Heart left ventricle (tissue), 16 donors: Measurements from ENCODE around the gene REPIN1. TPM values are rescaled to one million over a fixed set of nuclear protein-coding genes. Genes with fewer than 3 reads are reported as not detected.
A peak's percentile ranks its signal among the peaks of the same experiment; 100 is the strongest.

Experiments
- ATAC-seq, 4 donors: fragments of 200-7000 bp; cut with Tn5 transposase; one replicate each; pipeline ENCODE4 v1.9.1; 2020 to 2022; ENCODE audit warnings: moderate library complexity in 4 of 4, mild to moderate bottlenecking in 3 of 4, moderate number of reproducible peaks in 1 of 4
- DNase-seq, 5 donors: peaks; one replicate each; pipeline ENCODE4 v3.0.0-alpha.2; 2020
- H3K27ac ChIP-seq, 12 donors: fragments of 200-600 bp; sonication (generic) in 4 of 12; one replicate each; pipeline versions ENCODE4 v1.5.0 to v1.8.0; 2016 to 2022; ENCODE audit warnings: mild to moderate bottlenecking in 2 of 12
- H3K27me3 ChIP-seq, 9 donors: fragments of 200-600 bp; sonication (generic) in 2 of 9; one replicate each; pipeline versions ENCODE4 v1.5.1 to v1.8.0; 2016 to 2022; ENCODE audit warnings: mild to moderate bottlenecking in 3 of 9
- H3K36me3 ChIP-seq, 9 donors: fragments of 200-600 bp; sonication (generic) in 2 of 9; one replicate each; pipeline versions ENCODE4 v1.5.0 to v1.8.0; 2018 to 2022; ENCODE audit warnings: mild to moderate bottlenecking in 2 of 9
- H3K4me1 ChIP-seq, 12 donors: fragments of 200-600 bp; sonication (generic) in 4 of 12; one replicate each; pipeline versions ENCODE4 v1.5.0 to v1.8.0; 2016 to 2022; ENCODE audit warnings: mild to moderate bottlenecking in 3 of 12
- H3K4me3 ChIP-seq, 12 donors: fragments of 200-600 bp; sonication (generic) in 4 of 12; one replicate each; pipeline versions ENCODE4 v1.5.0 to v1.8.0; 2017 to 2022; ENCODE audit warnings: mild to moderate bottlenecking in 9 of 12, moderate library complexity in 4 of 12
- H3K9me3 ChIP-seq, 12 donors: fragments of 200-600 bp; sonication (generic) in 4 of 12; one replicate each; pipeline versions ENCODE4 v1.5.0 to v1.8.0; 2016 to 2022; ENCODE audit warnings: mild to moderate bottlenecking in 1 of 12
- POLR2A ChIP-seq, 2 donors: fragments of 450-650 bp; IDR thresholded peaks; one replicate each; pipeline ENCODE4 v1.6.1; 2017; ENCODE audit warnings: antibody characterized with exemption in 2 of 2, mild to moderate bottlenecking in 2 of 2, moderate library complexity in 2 of 2
- WGBS, 4 donors: extraction: QIAGEN DNeasy Blood & Tissue Kit in 2 of 4; methylation state at CpG; one replicate each; pipeline versions ENCODE4 v1.1.5 to v1.1.7; 2013 to 2018; 5-methylcytosine and 5-hydroxymethylcytosine counted together
- intact Hi-C, 10 donors: fragments of 100-400 bp; cut with DNase I; formaldehyde crosslinking; loops; one replicate each; pipeline versions ENCODE4 v1.11.1 to v1.14.2; 2022
- polyA plus RNA-seq, 2 donors: library from polyadenylated mRNA; stranded (reverse); fragments of 200-250 nt; gene quantifications; one replicate each; pipeline ENCODE4 v1.2.3, GENCODE V29; 2013
- total RNA-seq, 9 donors: library from RNA; depleted of rRNA in 2 of 9; stranded (reverse); fragments of >200 nt in 2 of 9; fragmentation: NEBNext Ultra II Directional in 3 of 9; extraction: Animal tissue kit (Norgen Biotek cat#: 25700) in 3 of 9; gene quantifications; one replicate each; pipeline versions ENCODE4 v1.1.0 to v1.2.4, GENCODE V29; 2016 to 2023
- TF ChIP-seq, protein P1 (sequence below), 12 donors: fragments of 200-600 bp; sonication (generic) in 4 of 12; IDR thresholded peaks; one replicate each; pipeline versions ENCODE4 v1.5.0 to v1.8.0; 2018 to 2022; ENCODE audit warnings: antibody characterized with exemption in 12 of 12, mild to moderate bottlenecking in 5 of 12
- donor health status: ischemic (EF 13 %, LVEDD 7.1; RV severe dilation, severe dysfunction).
- donor health status: healthy with polysubstance abuse.
- donor health status: DM: no; HTN: yes; CAD: no.
- donor health status: DM: no; HTN: no; CAD: no.
- donor health status: ischemic (EF 25% LVEDD 6.9; RV normal size, moderate dysfunction).
- donor health status: ischemic (EF 25% LVEDD 5.7; RV mildly dilated, moderate dysfunction).
- donor health status: healthy.
- donor health status: DM: yes; HTN: yes; CAD: no.
- donor health status: ischemic (EF 35%, LVEDD 5.7; RV mildly dilated, moderate dysfunction).
- donor health status: nonischemic (EF 11% LVEDD 7.7; RV severe dilation, severe dysfunction).
- donor health status: DM: yes; HTN: yes; CAD: no.
- donor health status: PGD.
- donor health status: ischemic (EF 29% LVEDD 5.4; RV normal size, mild dysfunction).
- donor health status: nonischemic (EF 23%, LVEDD 6.1; RV moderate dilation, normal function).

Gene REPIN1
- total and polyA plus RNA-seq, 11 donors: 49.8 to 141 (median 98.4) TPM

DNA sequence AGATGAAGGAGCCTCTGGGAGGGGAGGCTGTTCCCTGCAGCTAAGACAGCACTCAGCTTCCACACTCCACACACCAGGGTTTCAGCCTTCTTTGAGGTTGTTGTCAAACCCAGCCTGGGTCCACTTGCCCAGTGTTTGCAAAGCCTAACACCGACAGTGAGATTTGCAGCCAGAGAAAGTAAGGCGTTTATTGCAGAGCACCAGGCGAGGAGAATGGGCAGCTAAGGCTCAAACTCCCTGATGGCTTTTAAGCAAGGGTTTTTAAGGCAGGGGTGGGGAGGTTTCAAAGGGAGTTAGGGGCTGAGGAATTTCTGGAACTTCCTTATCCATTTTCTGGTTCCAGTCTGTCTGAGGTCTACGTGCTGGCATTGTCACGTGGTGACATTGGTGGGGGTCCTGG lies 5.8 kb downstream of the REPIN1 start:
- Histone ChIP-seq H3K27ac (peak overlapping the region in 1 of 12 donors; percentile 64), H3K36me3 (peaks cover 0 to 47% (median 41%) of the 10 kb centered on the region in 9 donors), H3K27me3 (no peaks in the 10 kb centered on the region), H3K9me3 (no peaks in the 10 kb centered on the region), H3K4me3 (no peak overlapping the region), H3K4me1 (peaks cover 2 to 52% (median 34%) of the 10 kb centered on the region in 12 donors)
- no peak for DNase-seq
- no peak for ATAC-seq
- TF ChIP-seq POLR2A (IDR thresholded peaks at IDR 0.05): no peak
- TF ChIP-seq, protein P1, sequence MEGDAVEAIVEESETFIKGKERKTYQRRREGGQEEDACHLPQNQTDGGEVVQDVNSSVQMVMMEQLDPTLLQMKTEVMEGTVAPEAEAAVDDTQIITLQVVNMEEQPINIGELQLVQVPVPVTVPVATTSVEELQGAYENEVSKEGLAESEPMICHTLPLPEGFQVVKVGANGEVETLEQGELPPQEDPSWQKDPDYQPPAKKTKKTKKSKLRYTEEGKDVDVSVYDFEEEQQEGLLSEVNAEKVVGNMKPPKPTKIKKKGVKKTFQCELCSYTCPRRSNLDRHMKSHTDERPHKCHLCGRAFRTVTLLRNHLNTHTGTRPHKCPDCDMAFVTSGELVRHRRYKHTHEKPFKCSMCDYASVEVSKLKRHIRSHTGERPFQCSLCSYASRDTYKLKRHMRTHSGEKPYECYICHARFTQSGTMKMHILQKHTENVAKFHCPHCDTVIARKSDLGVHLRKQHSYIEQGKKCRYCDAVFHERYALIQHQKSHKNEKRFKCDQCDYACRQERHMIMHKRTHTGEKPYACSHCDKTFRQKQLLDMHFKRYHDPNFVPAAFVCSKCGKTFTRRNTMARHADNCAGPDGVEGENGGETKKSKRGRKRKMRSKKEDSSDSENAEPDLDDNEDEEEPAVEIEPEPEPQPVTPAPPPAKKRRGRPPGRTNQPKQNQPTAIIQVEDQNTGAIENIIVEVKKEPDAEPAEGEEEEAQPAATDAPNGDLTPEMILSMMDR (IDR thresholded peaks at IDR 0.05): no peak
- 82 to 87% (median 84%) methylated on average over 5 of the region's 5 CpGs for WGBS, 4 donors
- intact Hi-C loops: loop anchor here in 1 of 10 donors (5.0 kb wide), 1 partner anchor 33 kb away; a partner anchor contains a TSS

DNA sequence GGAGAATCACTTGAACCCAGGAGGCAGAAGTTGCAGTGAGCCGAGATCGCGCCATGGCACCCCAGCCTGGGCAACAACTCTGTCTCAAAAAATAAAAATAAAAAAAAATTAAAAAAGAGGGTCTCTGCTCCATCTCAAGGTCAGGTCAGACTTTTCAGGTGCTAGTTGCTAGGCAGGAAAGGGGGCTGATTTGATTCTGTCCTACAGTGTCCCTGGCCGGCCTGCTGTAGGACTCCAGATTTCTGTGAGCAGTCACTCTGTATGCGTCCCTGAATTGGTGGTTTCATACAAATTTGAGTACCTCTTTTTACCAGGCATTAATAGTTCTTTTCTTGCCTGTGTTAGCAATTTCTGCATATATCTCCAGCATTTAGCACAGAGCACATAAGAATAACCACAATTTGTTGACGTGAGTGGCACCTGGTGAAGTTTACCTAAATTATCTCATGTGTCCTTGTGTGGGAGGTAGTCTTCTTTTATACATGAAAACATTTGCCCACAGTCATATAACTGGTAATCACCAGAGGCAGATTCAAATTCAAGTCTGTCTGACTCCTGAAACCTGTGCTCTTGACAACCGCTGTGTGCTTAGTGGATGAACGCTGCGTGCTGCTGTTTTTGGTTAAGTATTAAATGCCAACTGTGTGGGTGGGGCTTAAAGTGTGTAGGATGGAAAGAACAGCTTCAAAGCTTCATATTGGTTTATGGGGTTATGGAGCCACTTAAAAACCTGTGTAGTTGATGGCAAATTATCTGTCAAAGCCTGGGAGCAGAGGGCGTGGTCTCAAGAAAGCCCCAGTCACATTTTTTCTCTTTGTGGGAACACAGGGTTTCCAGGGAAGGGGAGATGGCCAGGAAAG lies 7.3 kb downstream of the REPIN1 start:
- intact Hi-C loops: no loop called here
- ATAC-seq (no peak), DNase-seq (no peak)
- no peak overlapping the region for H3K4me3 ChIP-seq
- H3K4me1 ChIP-seq: peaks cover 0 to 49% (median 31%) of the 10 kb centered on the region in 12 donors
- no peak for TF ChIP-seq POLR2A (IDR thresholded peaks at IDR 0.05)
- TF ChIP-seq, protein P1 (IDR thresholded peaks at IDR 0.05): no peak
- 85 to 89% (median 86%) methylated on average over 10 of the region's 10 CpGs for WGBS, 4 donors
- H3K27me3 ChIP-seq: no peaks in the 10 kb centered on the region
- peaks cover 0 to 41% (median 34%) of the 10 kb centered on the region in 9 donors for H3K36me3 ChIP-seq
- H3K9me3 ChIP-seq: no peaks in the 10 kb centered on the region
- H3K27ac ChIP-seq: peak overlapping the region in 1 of 12 donors; percentile 57

DNA sequence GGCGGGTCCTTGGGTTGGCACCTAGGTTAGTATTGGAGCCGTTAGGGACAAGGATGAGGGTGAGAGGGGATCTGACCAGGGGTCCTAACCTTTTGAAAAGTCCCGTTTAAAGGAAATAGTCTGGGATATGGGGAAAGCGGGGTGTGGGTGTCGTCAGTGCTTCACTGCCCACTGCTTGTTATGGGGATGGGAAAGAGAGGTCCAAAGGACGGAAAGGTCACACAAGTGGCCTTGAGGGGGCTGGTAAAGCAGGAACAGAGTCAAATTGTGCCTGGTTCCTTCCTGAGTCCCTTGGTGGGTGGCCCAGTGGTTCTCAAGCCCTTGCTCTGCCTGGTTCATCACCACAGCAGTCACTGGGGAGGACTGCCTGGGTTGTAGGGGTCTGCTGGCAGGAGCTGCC lies 7.9 kb downstream of the REPIN1 start:
- ATAC-seq: no peak
- intact Hi-C loops: no loop called here
- Histone ChIP-seq H3K27me3 (no peaks in the 10 kb centered on the region), H3K4me3 (no peak overlapping the region), H3K27ac (peak overlapping the region in 2 of 12 donors; percentile 24 to 57), H3K4me1 (peaks cover 0 to 46% (median 29%) of the 10 kb centered on the region in 12 donors), H3K9me3 (no peaks in the 10 kb centered on the region), H3K36me3 (peaks cover 0 to 35% (median 28%) of the 10 kb centered on the region in 9 donors)
- TF ChIP-seq POLR2A (IDR thresholded peaks at IDR 0.05): no peak
- TF ChIP-seq, protein P1 (IDR thresholded peaks at IDR 0.05): no peak
- 78 to 83% (median 80%) methylated on average over 6 of the region's 6 CpGs for WGBS, 4 donors
- no peak for DNase-seq

DNA sequence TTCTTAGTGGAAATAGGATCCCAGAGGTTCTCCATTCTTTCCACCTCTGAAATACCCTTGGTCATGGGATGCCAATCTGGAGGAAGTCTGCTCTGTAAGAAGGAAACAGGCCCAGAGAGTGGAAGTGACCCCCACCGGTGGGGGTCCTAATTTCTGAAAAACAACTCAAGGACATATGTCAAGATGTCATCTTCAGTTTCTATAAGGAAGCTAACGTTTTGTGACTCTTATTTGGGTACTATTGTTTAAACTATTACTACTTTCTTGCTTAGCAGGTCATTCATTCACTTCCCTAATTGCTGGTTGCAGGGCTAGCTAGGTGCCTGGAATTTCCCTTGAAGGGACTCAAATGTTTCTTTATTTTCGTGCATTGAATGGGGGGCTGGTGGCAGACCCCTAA lies 8.6 kb downstream of the REPIN1 start:
- no peak for DNase-seq
- no peaks in the 10 kb centered on the region for H3K9me3 ChIP-seq
- intact Hi-C loops: no loop called here
- H3K4me1 ChIP-seq: peaks cover 0 to 49% (median 29%) of the 10 kb centered on the region in 12 donors
- H3K27me3 ChIP-seq: no peaks in the 10 kb centered on the region
- TF ChIP-seq, protein P1 (IDR thresholded peaks at IDR 0.05): no peak
- TF ChIP-seq POLR2A (IDR thresholded peaks at IDR 0.05): no peak
- WGBS, 4 donors: 50 to 62% (median 54%) methylated on average over 3 of the region's 3 CpGs
- peaks cover 0 to 29% (median 22%) of the 10 kb centered on the region in 9 donors for H3K36me3 ChIP-seq
- H3K4me3 ChIP-seq: no peak overlapping the region
- ATAC-seq: no peak
- H3K27ac ChIP-seq: peak overlapping the region in 3 of 12 donors; percentile 24 to 92 (median 40)
